Stimulated activated naive CD8-positive, alpha-beta T cell treated with anti-CD3 and anti-CD28 coated beads, Interleukin-15, amount 100 ng/mL, for 72 hours (primary cell): ENCODE data around the gene ZDHHC12.

ENCODE experiments used
- ATAC-seq: fragments of 150-1000 bp; cut with Tn5 transposase; 2 replicates; pipeline ENCODE4 v1.10.0; 2021; ENCODE audit warnings: mild to moderate bottlenecking, moderate library complexity
- DNase-seq, 2 donors: peaks; one replicate each; pipeline ENCODE4 v3.0.0; 2021 to 2022
- H3K27ac Mint-ChIP-seq, 2 donors: one replicate each; pipeline ENCODE4 v1.8.0; 2022; ENCODE audit warnings: mild to moderate bottlenecking in 2 of 2, mixed read lengths in 2 of 2, moderate library complexity in 2 of 2
- H3K27me3 Mint-ChIP-seq: one replicate; pipeline ENCODE4 v1.8.0; 2022; ENCODE audit warnings: mixed read lengths
- H3K4me1 Mint-ChIP-seq: one replicate; pipeline ENCODE4 v1.8.0; 2022; ENCODE audit warnings: mild to moderate bottlenecking, mixed read lengths
- H3K4me3 Mint-ChIP-seq, 2 donors: one replicate each; pipeline ENCODE4 v1.8.0; 2022; ENCODE audit warnings: mild to moderate bottlenecking in 2 of 2, mixed read lengths in 2 of 2, moderate library complexity in 1 of 2
- H3K9me3 Mint-ChIP-seq, 2 donors: one replicate each; pipeline ENCODE4 v1.8.0; 2022; ENCODE audit warnings: mixed read lengths in 2 of 2

ZDHHC12 gene, protein sequence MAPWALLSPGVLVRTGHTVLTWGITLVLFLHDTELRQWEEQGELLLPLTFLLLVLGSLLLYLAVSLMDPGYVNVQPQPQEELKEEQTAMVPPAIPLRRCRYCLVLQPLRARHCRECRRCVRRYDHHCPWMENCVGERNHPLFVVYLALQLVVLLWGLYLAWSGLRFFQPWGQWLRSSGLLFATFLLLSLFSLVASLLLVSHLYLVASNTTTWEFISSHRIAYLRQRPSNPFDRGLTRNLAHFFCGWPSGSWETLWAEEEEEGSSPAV

DNA sequence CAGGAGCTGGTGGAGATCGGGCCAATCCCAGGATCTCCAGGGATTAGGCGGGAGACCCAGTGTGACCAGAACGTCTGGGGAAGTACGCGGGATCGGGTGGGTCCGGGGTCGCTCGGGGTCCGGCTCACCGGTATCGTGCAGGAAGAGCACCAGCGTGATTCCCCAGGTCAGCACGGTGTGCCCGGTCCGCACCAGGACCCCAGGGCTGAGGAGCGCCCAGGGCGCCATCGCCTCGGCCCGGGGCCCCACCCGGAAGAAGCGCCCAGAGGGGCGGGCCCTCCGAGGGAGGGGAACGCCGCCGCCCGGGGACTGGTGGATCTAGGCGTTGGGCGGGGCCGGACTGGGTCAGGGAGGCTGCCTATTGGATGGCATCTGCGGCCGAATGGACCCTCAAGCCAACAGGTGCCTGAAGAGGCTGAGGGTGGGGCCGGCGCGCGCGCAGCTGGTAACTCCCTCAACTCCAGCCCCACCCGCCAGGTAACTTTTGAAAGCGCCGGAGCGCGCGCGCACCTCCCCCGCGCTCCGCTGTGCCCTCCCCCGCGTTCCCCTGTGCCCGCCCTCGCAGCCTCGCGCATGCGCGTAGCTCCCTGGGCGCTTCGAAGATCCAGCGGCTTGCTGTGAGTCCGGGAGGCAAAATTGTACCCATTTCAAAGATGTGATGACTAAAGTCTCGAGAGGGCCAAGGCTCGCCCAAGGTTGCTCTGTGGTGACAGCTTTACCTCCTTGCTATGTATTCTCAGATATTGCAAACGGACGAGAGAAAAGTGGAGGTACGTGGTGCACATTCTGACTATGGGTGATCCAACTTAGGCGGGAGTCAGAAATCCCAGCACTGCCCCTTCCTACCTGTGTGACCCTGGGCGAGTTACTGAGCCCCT lies at the start of gene ZDHHC12:
TSS of gene ZDHHC12 (minus strand) at position 262 of the 878 bp plus-strand sequence. CDS start at position 228, 34 bp downstream.
- ATAC-seq (peak; percentile 97), DNase-seq (peak; percentile 99)
- Mint-ChIP-seq H3K4me3 (peak within 1 kb of the TSS; percentile 98 to 99), H3K4me1 (peaks cover 66% of the 10 kb centered on the region), H3K27me3 (no peaks in the 10 kb centered on the region), H3K27ac (peak within 1 kb of the TSS; percentile 93 to 99), H3K9me3 (no peaks in the 10 kb centered on the region)

DNA sequence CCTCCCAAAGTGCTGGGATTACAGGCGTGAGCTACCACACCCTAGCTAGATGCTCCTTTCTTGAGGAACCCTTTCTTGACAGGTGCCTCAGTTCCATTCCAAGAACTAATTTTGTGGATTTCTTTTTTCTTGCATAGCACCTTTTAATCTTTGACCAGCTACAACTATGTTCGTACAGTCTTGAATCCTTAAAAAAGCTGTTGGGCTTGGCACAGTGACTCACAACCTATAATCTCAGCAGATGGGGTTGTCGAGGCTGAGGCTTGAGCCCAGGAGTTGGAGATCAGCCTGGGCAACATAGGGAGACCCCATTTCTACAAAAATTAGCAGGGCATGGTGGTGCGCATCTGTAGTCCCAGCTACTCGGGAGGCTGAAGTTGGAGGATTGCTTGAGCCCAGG lies 49.1 kb upstream of the ZDHHC12 start:
- ATAC-seq: no peak
- H3K9me3 Mint-ChIP-seq: peaks cover 0 to 10% of the 10 kb centered on the region in 2 donors
- H3K27me3 Mint-ChIP-seq: no peaks in the 10 kb centered on the region
- H3K4me1 Mint-ChIP-seq: peaks cover 22% of the 10 kb centered on the region
- peak overlapping the region in 1 of 2 donors; percentile 12 for H3K4me3 Mint-ChIP-seq
- peak overlapping the region in 1 of 2 donors; percentile 29 for H3K27ac Mint-ChIP-seq
- DNase-seq: no peak

DNA sequence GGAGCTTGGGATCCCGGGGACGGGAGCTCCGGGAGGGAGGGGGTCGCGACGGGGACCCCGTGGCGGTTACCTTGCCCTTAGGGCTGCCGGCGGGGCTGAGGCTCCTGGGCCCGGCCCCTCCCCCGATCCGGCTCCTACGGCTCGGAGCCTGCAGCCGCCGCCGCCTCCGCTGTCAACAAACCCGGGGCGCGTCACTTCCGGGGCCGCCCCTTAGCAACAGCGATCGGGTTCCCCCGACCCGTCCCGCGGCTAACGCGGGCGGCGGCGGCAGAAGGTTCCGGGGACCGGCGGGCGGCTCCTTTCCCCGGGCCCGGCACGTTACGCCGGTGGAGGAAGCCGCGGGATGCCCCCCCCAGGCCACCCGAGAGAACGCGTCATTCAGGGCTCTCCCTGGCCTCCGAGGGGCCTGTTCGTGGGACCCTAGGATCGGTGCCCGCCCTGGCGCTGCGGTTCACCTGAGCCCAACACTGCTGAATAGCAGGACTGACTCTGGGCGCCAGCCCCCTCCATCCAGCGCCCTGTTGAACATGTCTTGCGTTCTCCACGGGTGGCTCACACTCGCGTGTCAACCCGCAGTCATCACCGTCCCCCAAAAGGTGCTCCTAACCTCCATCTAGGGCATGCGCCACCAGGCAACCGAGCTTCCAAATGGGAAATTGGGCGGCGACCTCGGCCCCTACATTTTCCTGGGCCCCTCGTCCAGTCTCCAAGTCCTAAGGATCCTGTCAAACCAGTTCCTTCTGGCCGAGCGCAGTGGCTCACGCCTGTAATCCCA lies 48.0 kb upstream of the ZDHHC12 start, which contains the start of gene ZER1:
TSS of gene ZER1 (minus strand) at position 183 of the 775 bp plus-strand sequence. CDS start 16,362 bp downstream, outside the sequence.
- DNase-seq (peak; percentile 92 to 94), ATAC-seq (peak; percentile 98)
- H3K27me3 Mint-ChIP-seq: no peaks in the 10 kb centered on the region
- H3K27ac Mint-ChIP-seq: peak within 1 kb of the TSS; percentile 97 to 99
- H3K9me3 Mint-ChIP-seq: peaks cover 0 to 10% of the 10 kb centered on the region in 2 donors
- peaks cover 22% of the 10 kb centered on the region for H3K4me1 Mint-ChIP-seq
- peak within 1 kb of the TSS; percentile 96 to 98 for H3K4me3 Mint-ChIP-seq

DNA sequence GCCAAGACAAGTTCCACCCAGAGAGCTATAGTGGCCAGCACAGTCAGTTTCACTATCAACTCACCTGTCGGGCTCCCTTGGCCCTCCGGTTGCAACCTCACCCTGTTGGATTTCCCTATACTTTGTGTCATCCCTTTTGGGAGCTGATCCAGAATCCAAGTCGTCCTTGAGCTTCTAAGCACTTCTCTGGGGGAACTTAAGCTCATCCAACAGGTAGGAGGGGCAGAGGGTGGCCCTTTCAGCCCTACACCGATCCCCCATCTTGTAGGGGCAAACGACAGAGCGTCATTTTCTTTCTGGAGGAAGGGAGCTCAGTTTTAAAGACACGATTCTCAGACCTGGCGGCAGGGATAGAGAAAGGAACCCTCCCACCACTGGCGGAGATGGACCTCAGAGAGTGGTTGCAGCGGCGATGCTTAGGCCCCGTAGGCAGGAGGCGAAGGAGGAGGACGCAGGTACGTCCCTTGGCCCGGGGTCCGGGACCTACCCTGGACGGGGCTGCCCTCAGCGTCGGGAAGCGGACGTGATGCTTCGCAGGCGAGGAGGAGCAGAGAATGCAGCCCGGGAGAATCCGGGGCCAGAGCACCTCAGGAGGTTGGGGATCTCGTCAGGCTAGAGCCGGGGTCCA lies 47.3 kb upstream of the ZDHHC12 start:
- H3K27ac Mint-ChIP-seq: peak overlapping the region; percentile 97 to 99
- DNase-seq (no peak), ATAC-seq (peak; percentile 39)
- H3K27me3 Mint-ChIP-seq: no peaks in the 10 kb centered on the region
- H3K4me3 Mint-ChIP-seq: peak overlapping the region; percentile 96 to 98
- H3K9me3 Mint-ChIP-seq: peaks cover 0 to 10% of the 10 kb centered on the region in 2 donors
- peaks cover 22% of the 10 kb centered on the region for H3K4me1 Mint-ChIP-seq

DNA sequence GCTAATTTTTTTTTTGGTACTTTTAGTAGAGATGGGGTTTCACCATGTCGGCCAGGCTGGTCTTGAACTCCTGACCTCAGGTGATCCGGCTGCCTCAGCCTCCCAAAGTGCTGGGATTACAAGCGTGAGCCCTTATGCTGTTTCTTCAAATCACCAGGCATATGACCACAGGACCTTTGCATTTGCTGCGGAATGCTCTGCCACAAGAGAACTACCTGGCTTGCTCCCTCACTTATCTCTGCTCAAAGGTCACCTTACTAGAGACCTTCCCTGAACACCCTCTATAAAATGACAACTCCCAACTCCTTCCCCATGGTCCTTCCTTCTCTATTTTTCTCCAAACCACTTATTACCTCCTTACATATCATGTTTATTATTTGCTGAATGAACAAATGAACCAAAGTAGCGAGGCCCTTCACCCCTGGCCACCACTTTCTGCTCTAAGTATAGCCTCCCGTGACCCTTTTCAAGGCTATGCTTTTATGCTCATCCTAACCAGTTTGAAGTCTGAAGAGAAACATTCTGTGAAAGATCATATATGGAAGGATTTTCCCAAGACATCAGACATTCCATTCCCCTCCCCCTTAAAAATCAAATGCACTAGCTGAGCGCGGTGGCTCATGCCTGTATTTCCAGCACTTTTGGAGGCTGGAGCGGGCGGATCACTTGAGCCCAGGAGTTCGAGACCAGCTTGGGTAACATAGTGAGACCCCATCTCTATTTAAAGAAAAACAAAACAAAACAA lies 46.5 kb upstream of the ZDHHC12 start:
- no peak for ATAC-seq
- Mint-ChIP-seq H3K27ac (peak overlapping the region; percentile 97 to 99), H3K4me3 (peak overlapping the region; percentile 96 to 98), H3K9me3 (peaks cover 0 to 10% of the 10 kb centered on the region in 2 donors), H3K27me3 (no peaks in the 10 kb centered on the region), H3K4me1 (peaks cover 27% of the 10 kb centered on the region)
- DNase-seq: no peak

DNA sequence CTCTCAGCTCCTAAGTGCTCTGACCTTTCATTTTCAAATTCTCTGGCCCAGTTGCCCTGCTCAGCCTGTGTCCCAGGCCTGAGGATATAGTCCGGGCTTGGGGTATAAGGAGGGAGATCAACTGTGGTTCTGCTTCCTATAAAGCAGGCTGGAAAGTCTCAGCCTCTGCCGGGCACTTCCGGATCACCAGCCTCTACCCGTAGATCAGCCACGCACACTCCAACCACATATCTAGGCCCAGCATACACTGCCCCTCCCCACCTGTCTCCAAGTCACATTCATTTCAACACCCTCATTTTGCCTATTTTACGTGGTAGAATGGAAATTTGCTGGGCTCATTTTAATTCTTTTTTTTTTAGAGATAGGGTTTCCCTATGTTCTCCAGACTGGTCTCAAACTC lies 44.7 kb upstream of the ZDHHC12 start:
- Mint-ChIP-seq H3K4me1 (peaks cover 41% of the 10 kb centered on the region), H3K4me3 (no peak overlapping the region), H3K9me3 (no peaks in the 10 kb centered on the region), H3K27me3 (no peaks in the 10 kb centered on the region), H3K27ac (peak overlapping the region; percentile 6 to 69)
- ATAC-seq (no peak), DNase-seq (no peak)

DNA sequence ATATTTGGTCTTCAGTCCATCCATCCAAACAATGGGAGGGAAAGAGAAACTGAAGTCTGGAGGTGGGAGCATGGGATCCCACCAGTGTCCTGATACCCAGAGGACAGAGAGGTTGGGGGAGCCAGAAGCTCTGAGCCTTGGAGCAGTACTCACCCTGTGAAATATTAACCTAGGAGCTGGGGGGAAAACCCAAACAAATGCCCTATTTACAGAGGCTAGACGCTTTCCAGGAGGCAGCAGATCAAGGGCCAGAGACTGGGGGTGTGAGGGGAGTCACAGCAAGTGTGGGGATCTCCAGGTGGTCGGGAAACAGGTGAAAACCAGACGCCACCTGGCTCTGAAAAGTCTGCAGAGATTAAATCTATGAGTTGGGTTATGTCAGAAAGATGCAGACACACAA lies 41.6 kb upstream of the ZDHHC12 start:
- no peak for ATAC-seq
- peak overlapping the region in 1 of 2 donors; percentile 9 for H3K27ac Mint-ChIP-seq
- peaks cover 40% of the 10 kb centered on the region for H3K4me1 Mint-ChIP-seq

DNA sequence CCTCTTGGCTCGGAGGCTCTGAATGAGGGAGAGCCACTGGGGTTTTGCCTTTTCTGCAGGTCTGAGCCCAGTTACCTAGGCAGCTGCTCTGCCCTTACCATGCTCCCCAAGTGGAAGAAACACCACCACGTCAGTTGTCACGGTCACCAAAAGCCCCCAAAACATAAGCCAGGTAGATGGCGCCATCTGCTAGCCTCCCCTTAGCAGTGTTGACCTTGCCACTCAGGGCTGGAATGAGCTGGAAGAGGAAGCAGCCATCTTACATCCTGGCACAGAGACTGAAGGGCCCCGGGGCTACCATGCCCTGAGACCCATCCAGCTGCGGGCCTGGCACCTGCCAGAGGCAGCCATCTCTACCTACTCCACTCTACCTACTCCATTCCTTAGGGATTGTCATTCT lies 40.4 kb upstream of the ZDHHC12 start:
- Mint-ChIP-seq H3K4me1 (peaks cover 30% of the 10 kb centered on the region), H3K9me3 (no peaks in the 10 kb centered on the region), H3K27me3 (no peaks in the 10 kb centered on the region)

More for the DNA sequence above, 41.6 kb upstream of the ZDHHC12 start:
- no peaks in the 10 kb centered on the region for H3K27me3 Mint-ChIP-seq
- DNase-seq: no peak
- H3K4me3 Mint-ChIP-seq: no peak overlapping the region
- no peaks in the 10 kb centered on the region for H3K9me3 Mint-ChIP-seq

DNA sequence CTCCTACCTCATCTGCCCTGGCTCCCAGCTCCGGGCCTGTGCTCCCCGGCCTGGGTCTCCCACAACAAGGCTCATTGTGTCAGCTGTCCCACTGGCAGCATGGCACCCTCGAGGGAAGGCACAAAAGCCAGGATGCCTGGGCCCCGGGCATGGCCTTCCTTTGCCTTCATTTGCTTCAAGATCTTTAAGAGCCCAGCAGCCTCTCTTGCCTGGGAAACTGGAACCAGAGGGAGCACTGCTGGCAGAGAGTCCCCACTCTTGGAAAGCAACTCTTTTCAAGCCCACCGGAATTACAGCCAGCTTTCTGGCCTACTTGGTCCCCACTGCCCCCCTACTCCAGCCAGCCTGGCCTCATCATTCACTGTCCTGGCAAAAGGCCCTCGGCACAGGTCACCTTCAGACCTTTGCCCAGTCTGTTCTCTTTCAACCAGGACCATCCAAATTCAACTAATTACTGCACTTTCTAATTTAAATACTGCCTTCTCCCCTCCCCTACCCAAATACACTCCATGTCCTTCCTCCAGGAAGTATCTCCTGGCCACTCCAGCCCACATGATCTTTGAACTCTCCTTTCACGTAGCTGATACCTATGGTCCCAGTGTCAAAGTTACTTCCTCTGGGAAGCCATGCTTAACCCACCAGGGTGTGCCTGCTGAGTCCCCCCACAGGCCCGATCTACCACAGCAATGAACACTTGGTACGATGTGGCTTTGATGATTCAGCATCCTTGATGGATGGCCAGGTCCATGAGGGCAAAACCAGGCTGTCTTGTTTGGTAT lies 38.9 kb upstream of the ZDHHC12 start:
- ATAC-seq (no peak), DNase-seq (no peak)
- no peaks in the 10 kb centered on the region for H3K27me3 Mint-ChIP-seq
- no peak overlapping the region for H3K4me3 Mint-ChIP-seq
- peak overlapping the region in 1 of 2 donors; percentile 38 for H3K27ac Mint-ChIP-seq
- peaks cover 30% of the 10 kb centered on the region for H3K4me1 Mint-ChIP-seq
- no peaks in the 10 kb centered on the region for H3K9me3 Mint-ChIP-seq

More for the DNA sequence above, 40.4 kb upstream of the ZDHHC12 start:
- Mint-ChIP-seq H3K4me3 (no peak overlapping the region), H3K27ac (no peak overlapping the region)
- DNase-seq (no peak), ATAC-seq (peak; percentile 46)

DNA sequence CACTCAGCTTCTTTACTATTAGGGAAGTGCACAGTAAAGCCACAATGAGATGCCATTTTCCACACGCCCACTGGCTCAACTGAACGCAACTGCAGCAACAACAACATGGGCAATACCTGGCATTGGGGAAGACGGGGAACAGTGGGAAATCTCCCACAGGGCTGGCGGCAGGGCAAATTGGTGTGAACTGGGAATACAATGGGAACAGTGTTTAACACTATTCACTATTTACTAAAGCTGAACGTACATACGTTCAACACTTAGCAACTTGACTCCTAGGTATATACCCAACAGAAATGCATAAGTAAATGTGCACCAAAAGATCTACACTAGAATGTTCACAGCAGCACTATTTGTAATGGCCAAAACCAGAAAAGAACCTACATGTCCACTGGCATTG lies 33.7 kb upstream of the ZDHHC12 start:
- Mint-ChIP-seq H3K27me3 (no peaks in the 10 kb centered on the region), H3K9me3 (no peaks in the 10 kb centered on the region), H3K27ac (no peak overlapping the region), H3K4me1 (peaks cover 3% of the 10 kb centered on the region), H3K4me3 (no peak overlapping the region)
- ATAC-seq (no peak), DNase-seq (no peak)

DNA sequence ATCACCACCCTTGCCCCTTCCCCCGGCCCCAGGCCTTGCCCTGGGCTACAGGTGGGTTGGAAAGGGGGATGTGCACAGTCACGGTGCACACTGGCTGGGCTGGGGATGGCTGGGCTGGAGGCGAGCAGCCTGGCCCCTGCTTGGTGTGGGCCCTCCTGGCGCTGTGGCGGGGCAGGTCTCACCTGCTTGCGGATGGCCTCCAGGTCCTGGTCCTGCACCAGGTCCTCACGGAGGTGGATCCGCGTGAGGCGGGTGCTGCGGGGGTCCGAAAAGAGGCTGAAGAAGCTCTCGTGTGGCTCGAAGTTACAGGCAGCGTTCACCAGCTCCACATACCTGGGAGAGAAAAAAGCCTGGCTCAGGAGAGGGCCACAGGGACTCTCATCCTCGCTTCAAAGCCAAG lies 29.7 kb upstream of the ZDHHC12 start:
- H3K27me3 Mint-ChIP-seq: no peaks in the 10 kb centered on the region
- no peaks in the 10 kb centered on the region for H3K9me3 Mint-ChIP-seq
- ATAC-seq (no peak), DNase-seq (no peak)
- H3K4me1 Mint-ChIP-seq: no peaks in the 10 kb centered on the region
- no peak overlapping the region for H3K4me3 Mint-ChIP-seq
- H3K27ac Mint-ChIP-seq: no peak overlapping the region

DNA sequence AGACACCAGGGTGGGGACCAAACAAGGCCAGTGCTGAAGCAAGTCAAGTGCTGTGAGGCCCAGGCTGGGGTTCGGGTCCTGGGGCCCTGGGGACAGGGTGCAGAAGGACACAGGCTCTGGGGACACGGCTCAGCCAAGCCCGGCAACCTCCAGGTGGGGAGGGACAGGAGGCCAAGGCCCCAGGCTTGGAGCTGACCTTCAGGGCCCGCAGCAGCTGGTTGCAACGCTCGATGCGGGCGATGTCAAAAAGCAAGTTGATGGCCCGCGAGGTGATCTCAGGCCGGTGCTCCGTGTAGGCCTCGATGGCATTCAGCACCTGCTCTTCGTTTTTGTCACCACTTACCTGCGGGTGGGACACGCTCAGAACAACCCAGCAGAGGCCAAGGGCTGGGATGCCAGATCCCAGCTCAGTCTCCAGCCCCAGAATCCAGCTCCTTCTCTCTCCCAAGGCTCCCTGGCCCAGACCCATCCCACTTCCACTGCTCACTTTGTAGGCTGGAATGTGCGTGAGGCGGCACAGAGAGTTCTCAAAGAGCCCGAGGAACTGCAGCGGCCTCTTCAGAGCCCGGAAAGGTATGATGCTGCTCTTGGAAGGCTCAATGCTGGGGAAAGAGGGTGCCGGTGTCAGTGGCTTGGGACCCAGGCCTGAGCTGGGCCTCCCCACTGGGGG lies 27.1 kb upstream of the ZDHHC12 start:
- Mint-ChIP-seq H3K4me1 (no peaks in the 10 kb centered on the region), H3K27me3 (no peaks in the 10 kb centered on the region), H3K9me3 (no peaks in the 10 kb centered on the region), H3K27ac (no peak overlapping the region), H3K4me3 (no peak overlapping the region)
- DNase-seq: no peak
- ATAC-seq: no peak

DNA sequence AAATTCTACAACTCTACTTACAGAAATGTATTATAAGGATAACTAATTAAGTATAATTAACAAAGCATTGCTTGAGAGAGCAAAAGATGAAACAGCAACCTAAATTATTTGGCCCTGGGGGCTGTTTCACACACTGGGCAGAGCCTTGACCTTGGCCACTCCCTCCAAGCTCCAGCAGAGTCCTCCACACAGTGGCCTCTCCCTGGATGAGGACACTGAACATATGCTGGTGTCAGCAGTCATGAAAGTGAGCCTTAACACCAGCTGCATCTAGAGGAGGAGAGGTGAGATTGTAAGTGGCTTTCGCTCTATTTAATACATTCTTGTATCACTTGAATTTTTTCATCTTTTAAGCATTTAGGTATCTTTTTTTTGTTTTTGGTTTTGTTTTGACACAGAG lies 23.3 kb upstream of the ZDHHC12 start:
- Mint-ChIP-seq H3K27ac (no peak overlapping the region), H3K4me3 (no peak overlapping the region), H3K27me3 (no peaks in the 10 kb centered on the region), H3K9me3 (no peaks in the 10 kb centered on the region), H3K4me1 (no peaks in the 10 kb centered on the region)
- ATAC-seq (no peak), DNase-seq (no peak)
